ENCODE measurements around the gene UPK3BL2.
"Not testable (repeated sequence)": the region's sequence is repeated elsewhere in the genome, so short reads cannot be mapped to it uniquely, and the experiment has no call there.

Gene UPK3BL2

DNA sequence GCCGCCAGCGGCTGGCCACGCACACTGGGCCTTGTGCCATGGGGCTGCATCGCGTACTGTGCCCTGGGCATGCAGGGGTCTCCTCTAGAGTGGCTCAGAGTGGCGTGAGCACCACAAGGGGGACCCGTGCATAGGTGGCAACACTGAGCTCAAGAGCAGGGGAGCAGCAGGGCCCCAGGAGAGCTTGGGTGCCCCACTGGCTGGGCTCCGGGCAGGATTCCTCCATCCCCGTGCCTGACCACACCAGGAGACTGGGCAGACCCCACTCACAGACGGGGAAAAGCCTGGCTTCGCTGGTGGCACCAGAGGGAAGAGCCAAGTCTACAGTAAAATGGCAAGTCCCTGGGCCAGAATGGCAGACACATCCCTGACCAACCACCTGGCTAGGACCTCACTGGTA, 25.1 kb upstream of the UPK3BL2 start:
- not testable (repeated sequence) for H3K9me3 ChIP-seq (ENCODE audit: control insufficient read depth, low read length); H3K27ac ChIP-seq (ENCODE audit: low read depth, low read length, severe bottlenecking); H3K4me3 ChIP-seq (ENCODE audit: extremely low read depth, insufficient read depth, low read length, poor library complexity, severe bottlenecking); H3K36me3 ChIP-seq (ENCODE audit: control insufficient read depth, insufficient read depth, low read length); H3K4me1 ChIP-seq (ENCODE audit: control insufficient read depth, insufficient read depth, low read length, poor library complexity, severe bottlenecking)
- WGBS, 2 experiments (ENCODE audit: insufficient coverage in 2 of 2): no CpG with 5 or more reads among the region's 11 CpGs

DNA sequence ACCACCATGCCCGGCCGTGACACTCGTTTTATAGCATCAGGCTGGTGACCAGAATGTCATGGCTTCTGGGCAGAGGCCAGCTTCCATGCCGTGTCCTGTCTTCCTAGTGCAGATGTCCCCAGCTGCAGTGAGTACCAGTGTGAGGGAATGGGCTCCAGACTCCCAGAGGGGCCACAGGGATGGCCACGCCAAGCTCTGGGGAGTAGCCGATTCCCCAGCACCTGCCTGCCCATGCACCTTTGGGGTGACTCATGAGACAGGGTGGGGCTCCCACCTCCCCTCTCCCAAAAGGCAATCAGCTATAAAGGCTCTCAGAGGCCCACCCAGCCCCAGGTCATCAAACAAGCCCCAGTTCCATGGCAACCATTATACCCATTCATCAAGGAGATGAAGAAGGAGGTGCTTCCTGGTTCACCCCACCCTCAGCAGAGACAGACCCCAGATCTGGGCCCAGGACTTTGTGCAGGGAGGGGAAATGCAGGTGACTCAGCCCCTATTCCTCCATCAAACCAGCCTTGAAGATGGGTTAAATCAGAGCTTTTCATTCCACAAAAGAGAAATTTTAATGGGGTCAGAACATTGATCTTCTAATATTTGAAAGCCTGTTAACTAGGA, 7.4 kb upstream of the UPK3BL2 start, which contains the start of gene SPDYE2:
Gene SPDYE2, plus strand, starts transcription at position 419 of the 615 bp plus-strand sequence. CDS start 2,030 bp downstream, outside the sequence.
- not testable (repeated sequence) for H3K4me3 ChIP-seq (ENCODE audit: extremely low read depth, insufficient read depth, low read length, poor library complexity, severe bottlenecking); H3K36me3 ChIP-seq (ENCODE audit: control insufficient read depth, insufficient read depth, low read length); H3K4me1 ChIP-seq (ENCODE audit: control insufficient read depth, insufficient read depth, low read length, poor library complexity, severe bottlenecking); H3K27ac ChIP-seq (ENCODE audit: low read depth, low read length, severe bottlenecking); H3K9me3 ChIP-seq (ENCODE audit: control insufficient read depth, low read length)
- WGBS, 2 experiments (ENCODE audit: insufficient coverage in 2 of 2): no CpG with 5 or more reads among the region's 6 CpGs

DNA sequence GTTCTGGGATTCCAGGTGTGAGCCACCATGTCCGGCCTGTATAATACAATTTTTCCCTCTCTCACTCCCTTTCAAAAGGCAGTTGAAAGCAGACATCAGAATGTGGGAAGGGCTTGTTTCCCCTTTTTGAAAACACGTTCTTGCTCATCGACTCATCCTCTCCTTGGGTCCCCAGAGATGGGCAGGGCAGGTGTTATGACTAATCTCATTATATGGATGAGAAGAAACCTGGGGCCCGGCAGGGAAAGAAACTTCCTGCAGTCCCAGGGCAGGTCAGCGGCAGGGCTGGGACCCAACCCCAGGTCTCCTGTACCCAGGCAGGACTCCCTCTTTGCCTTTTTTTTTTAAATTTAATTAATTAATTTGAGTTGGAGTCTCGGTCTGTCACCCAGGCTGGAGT, 2.9 kb upstream of the UPK3BL2 start:
- not testable (repeated sequence) for H3K36me3 ChIP-seq (ENCODE audit: control insufficient read depth, insufficient read depth, low read length); H3K27ac ChIP-seq (ENCODE audit: low read depth, low read length, severe bottlenecking); H3K4me3 ChIP-seq (ENCODE audit: extremely low read depth, insufficient read depth, low read length, poor library complexity, severe bottlenecking); H3K9me3 ChIP-seq (ENCODE audit: control insufficient read depth, low read length); H3K4me1 ChIP-seq (ENCODE audit: control insufficient read depth, insufficient read depth, low read length, poor library complexity, severe bottlenecking)
- WGBS, 2 experiments (ENCODE audit: insufficient coverage in 2 of 2): no CpG with 5 or more reads among the region's 6 CpGs

DNA sequence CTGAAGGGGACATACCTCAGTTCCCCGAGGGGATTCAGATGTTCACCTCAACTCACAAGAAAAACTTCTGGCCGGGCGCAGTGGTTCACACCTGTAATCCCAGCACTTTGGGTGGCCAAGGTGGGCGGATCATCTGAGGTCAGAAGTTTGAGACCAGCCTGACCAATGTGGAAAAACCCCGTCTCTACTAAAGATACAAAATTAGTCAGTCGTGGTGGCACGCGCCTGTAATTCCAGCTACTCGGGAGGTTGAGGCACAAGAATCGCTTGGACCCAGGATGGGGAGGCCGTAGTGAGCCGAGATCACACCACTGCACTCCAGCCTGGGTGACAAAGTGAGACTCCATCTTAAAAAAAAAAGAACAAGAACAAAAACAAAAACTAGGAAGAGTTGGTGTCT, 1.8 kb upstream of the UPK3BL2 start:
- not testable (repeated sequence) for H3K9me3 ChIP-seq (ENCODE audit: control insufficient read depth, low read length); H3K4me1 ChIP-seq (ENCODE audit: control insufficient read depth, insufficient read depth, low read length, poor library complexity, severe bottlenecking); H3K4me3 ChIP-seq (ENCODE audit: extremely low read depth, insufficient read depth, low read length, poor library complexity, severe bottlenecking); H3K36me3 ChIP-seq (ENCODE audit: control insufficient read depth, insufficient read depth, low read length); H3K27ac ChIP-seq (ENCODE audit: low read depth, low read length, severe bottlenecking)
- 100% methylated on average over 3 of the region's 12 CpGs; no CpG with 5 or more reads in 1 of the 2 experiments for whole genome bisulfite sequencing, 2 experiments (ENCODE audit: insufficient coverage in 2 of 2)

DNA sequence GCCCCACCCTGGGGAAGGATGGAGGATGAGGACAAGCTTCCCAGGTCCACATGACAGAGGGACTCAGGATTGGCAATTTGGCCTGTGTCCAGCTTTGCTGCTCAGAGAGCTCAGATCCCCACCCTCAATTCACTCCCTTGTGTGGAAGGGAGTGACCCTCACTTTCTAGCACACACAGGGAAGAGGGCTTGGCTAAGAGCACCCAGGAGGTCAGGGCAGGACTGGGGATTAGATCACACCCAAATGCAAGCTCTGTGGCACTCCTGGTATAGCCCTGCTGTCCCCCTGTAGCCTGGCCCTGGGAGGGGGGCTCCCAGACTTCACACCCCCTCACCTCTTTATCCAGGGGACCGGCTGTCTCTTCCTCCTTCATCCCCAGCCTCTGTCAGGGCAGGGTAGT, 876 bp upstream of the UPK3BL2 start:
- H3K4me1 ChIP-seq (ENCODE audit: control insufficient read depth, insufficient read depth, low read length, poor library complexity, severe bottlenecking); H3K27ac ChIP-seq (ENCODE audit: low read depth, low read length, severe bottlenecking); H3K4me3 ChIP-seq (ENCODE audit: extremely low read depth, insufficient read depth, low read length, poor library complexity, severe bottlenecking); H3K36me3 ChIP-seq (ENCODE audit: control insufficient read depth, insufficient read depth, low read length); H3K9me3 ChIP-seq (ENCODE audit: control insufficient read depth, low read length): not testable (repeated sequence)
- no CpG with 5 or more reads among the region's 1 CpG for WGBS, 2 experiments (ENCODE audit: insufficient coverage in 2 of 2)

DNA sequence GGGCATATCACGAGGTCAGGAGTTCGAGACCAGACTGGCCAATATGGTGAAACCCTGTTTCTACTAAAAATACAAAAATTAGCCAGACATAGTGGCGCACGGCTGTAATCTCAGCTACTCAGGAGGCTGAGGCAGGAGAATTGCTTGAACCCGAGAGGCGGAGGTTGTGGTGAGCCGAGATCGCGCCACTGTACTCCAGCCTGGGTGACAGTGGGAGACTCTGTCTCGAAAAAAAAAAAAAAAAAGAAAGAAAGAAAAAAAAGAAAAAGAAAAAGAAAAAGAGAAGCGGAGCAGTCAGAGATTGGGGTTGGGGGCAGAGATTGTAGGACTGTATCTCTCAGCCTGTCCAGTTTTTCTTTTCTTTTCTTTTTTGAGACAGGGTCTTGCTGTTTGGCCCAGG, 725 bp downstream of the UPK3BL2 start:
- H3K4me3 ChIP-seq (ENCODE audit: extremely low read depth, insufficient read depth, low read length, poor library complexity, severe bottlenecking): not testable (repeated sequence)

DNA sequence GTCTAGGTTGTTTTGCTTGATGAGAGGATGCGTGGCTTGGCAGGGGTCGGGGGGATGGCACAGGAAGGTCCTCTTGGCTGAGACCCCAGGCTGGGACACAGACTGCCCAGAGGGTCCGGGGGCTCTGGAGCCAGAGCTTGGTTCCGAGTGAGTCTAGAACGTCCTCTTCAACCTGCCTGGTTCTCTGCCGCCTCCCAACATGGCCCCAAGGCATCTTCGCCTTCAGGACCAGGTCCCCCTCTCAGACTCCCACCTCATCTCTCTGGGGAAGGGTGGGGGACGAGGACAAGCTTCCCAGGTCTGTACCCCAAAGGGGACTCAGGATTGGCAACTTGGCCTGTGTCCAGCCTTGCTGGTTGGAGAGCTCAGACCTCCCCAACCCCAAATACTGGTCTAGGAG, 1.4 kb downstream of the UPK3BL2 start:
- not testable (repeated sequence) for H3K4me3 ChIP-seq (ENCODE audit: extremely low read depth, insufficient read depth, low read length, poor library complexity, severe bottlenecking); H3K9me3 ChIP-seq (ENCODE audit: control insufficient read depth, low read length); H3K4me1 ChIP-seq (ENCODE audit: control insufficient read depth, insufficient read depth, low read length, poor library complexity, severe bottlenecking); H3K27ac ChIP-seq (ENCODE audit: low read depth, low read length, severe bottlenecking); H3K36me3 ChIP-seq (ENCODE audit: control insufficient read depth, insufficient read depth, low read length)
- WGBS, 2 experiments (ENCODE audit: insufficient coverage in 2 of 2): no CpG with 5 or more reads among the region's 8 CpGs

More for the DNA sequence above, 725 bp downstream of the UPK3BL2 start:
- WGBS, 2 experiments (ENCODE audit: insufficient coverage in 2 of 2): no CpG with 5 or more reads among the region's 11 CpGs
- H3K36me3 ChIP-seq (ENCODE audit: control insufficient read depth, insufficient read depth, low read length); H3K27ac ChIP-seq (ENCODE audit: low read depth, low read length, severe bottlenecking); H3K9me3 ChIP-seq (ENCODE audit: control insufficient read depth, low read length); H3K4me1 ChIP-seq (ENCODE audit: control insufficient read depth, insufficient read depth, low read length, poor library complexity, severe bottlenecking): not testable (repeated sequence)

DNA sequence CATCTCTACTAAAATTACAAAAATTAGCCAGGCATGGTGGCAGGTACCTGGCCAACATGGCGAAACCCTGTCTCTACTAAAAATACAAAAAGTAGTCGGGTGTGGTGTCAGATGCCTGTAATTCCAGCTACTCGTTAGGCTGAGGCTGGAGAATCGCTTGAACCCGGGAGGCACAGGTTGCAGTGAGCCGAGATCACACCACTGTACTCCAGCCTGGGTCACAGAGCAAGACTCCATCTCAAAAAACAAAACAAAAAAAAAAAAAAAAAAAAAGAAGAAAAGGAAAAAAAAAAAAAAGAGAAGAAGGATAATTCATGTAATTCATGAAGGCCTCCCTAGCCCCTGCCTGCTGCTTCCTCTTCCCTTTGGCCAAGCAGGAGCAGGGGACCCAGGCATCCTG, 2.9 kb downstream of the UPK3BL2 start:
- not testable (repeated sequence) for H3K36me3 ChIP-seq (ENCODE audit: control insufficient read depth, insufficient read depth, low read length); H3K4me1 ChIP-seq (ENCODE audit: control insufficient read depth, insufficient read depth, low read length, poor library complexity, severe bottlenecking); H3K27ac ChIP-seq (ENCODE audit: low read depth, low read length, severe bottlenecking); H3K9me3 ChIP-seq (ENCODE audit: control insufficient read depth, low read length); H3K4me3 ChIP-seq (ENCODE audit: extremely low read depth, insufficient read depth, low read length, poor library complexity, severe bottlenecking)
- 80% methylated on average over 1 of the region's 6 CpGs; no CpG with 5 or more reads in 1 of the 2 experiments for WGBS, 2 experiments (ENCODE audit: insufficient coverage in 2 of 2)

DNA sequence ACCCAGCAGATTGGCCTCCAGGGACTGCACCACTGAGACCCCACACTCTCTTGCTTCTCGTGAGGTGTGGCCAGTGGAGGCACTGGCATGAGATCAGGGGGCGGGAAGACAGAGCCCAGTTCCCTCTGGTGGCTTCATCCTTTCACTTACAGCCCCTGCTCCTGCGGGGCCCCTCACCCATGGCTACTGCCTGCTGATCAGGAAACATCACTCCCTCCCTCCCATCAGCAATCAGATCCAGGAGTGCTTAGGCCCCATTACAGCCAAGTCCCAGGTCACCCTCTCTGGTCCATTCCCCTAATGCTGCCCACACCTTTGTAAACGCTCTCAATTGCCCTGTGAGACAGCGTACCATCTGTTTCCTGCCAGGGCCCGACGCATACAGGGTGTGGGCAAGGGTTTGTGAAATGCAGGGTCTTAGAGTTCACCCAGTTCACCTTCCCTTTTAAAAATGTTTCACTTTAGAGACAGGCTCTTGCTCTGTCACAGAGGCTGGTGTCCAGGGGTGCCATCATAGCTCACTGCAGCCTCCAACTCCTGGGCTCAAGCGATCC, 8.4 kb downstream of the UPK3BL2 start:
- not testable (repeated sequence) for H3K4me1 ChIP-seq (ENCODE audit: control insufficient read depth, insufficient read depth, low read length, poor library complexity, severe bottlenecking); H3K4me3 ChIP-seq (ENCODE audit: extremely low read depth, insufficient read depth, low read length, poor library complexity, severe bottlenecking); H3K36me3 ChIP-seq (ENCODE audit: control insufficient read depth, insufficient read depth, low read length); H3K27ac ChIP-seq (ENCODE audit: low read depth, low read length, severe bottlenecking); H3K9me3 ChIP-seq (ENCODE audit: control insufficient read depth, low read length)
- WGBS, 2 experiments (ENCODE audit: insufficient coverage in 2 of 2): no CpG with 5 or more reads among the region's 8 CpGs

DNA sequence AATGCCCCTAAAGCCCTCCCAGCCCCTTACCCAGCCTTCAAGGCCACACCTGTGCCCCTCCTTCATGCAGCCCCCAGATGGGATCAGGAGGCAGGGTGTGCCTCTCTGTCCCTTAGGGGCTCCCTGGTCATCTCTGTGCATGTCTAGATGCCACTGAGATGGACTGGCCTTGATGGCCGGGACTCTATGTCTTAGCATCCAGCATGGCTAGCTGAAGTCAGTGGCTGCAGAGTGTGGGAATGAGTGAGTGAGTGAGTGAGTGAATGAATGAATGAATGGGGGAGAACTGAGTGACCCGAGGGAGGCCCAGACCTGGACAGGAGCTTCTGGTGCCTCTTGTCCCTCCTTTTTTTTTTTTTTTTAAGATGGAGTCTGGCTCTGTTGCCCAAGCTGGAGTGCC, 11.4 kb downstream of the UPK3BL2 start:
- H3K4me1 ChIP-seq (ENCODE audit: control insufficient read depth, insufficient read depth, low read length, poor library complexity, severe bottlenecking); H3K4me3 ChIP-seq (ENCODE audit: extremely low read depth, insufficient read depth, low read length, poor library complexity, severe bottlenecking); H3K36me3 ChIP-seq (ENCODE audit: control insufficient read depth, insufficient read depth, low read length); H3K27ac ChIP-seq (ENCODE audit: low read depth, low read length, severe bottlenecking); H3K9me3 ChIP-seq (ENCODE audit: control insufficient read depth, low read length): not testable (repeated sequence)
- WGBS, 2 experiments (ENCODE audit: insufficient coverage in 2 of 2): 100% methylated on average over 1 of the region's 2 CpGs

DNA sequence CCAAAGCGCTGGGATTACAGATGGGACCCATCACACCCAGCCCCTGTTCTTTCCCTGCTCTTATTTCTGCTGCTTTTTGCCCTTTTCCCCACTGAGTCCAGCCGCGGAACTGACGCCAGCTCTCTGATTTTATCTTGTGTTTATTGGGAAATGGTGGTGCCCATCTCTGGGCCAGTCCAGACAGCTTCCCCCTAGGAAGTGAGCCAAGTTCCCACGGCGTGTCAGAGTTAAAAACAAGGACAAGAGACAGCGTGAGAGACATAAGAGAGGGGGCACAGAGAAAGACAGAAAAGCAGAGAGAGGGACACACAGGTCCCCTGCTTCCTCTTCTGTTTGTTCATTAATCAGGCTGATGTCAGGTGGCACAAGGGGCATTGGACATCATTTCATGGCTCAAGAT, 11.9 kb downstream of the UPK3BL2 start:
- H3K4me3 ChIP-seq (ENCODE audit: extremely low read depth, insufficient read depth, low read length, poor library complexity, severe bottlenecking); H3K36me3 ChIP-seq (ENCODE audit: control insufficient read depth, insufficient read depth, low read length); H3K27ac ChIP-seq (ENCODE audit: low read depth, low read length, severe bottlenecking); H3K9me3 ChIP-seq (ENCODE audit: control insufficient read depth, low read length); H3K4me1 ChIP-seq (ENCODE audit: control insufficient read depth, insufficient read depth, low read length, poor library complexity, severe bottlenecking): not testable (repeated sequence)
- WGBS, 2 experiments (ENCODE audit: insufficient coverage in 2 of 2): no CpG with 5 or more reads among the region's 7 CpGs
